PFSK-1 (cell line): ENCODE results near the gene RAB18.

Experiments used
- FOXP2 ChIP-seq: optimal IDR thresholded peaks from 2 replicates; pipeline ENCODE3; 2011; ENCODE audit warnings: borderline replicate concordance, control low read depth, inconsistent platforms; ENCODE audit not compliant: insufficient read depth; ENCODE audit errors: extremely low read length, extremely low read depth
- POLR2AphosphoS5 ChIP-seq: IDR thresholded peaks from 2 replicates; pipeline ENCODE4 v1.6.1; 2012; ENCODE audit warnings: low read depth, mild to moderate bottlenecking, control low read depth, low read length, moderate library complexity
- REST ChIP-seq, 2 experiments: IDR thresholded peaks; 2 replicates each; pipeline versions ENCODE4 v1.6.1 to v1.8.0; 2011 to 2012; ENCODE audit warnings: low read depth in 2 of 2, low read length in 2 of 2, control low read depth in 1 of 2, inconsistent platforms in 1 of 2, mild to moderate bottlenecking in 1 of 2, moderate library complexity in 1 of 2; ENCODE audit not compliant: insufficient read depth in 1 of 2
- SIN3A ChIP-seq: IDR thresholded peaks from 2 replicates; pipeline ENCODE4 v1.6.1; 2012; ENCODE audit warnings: mild to moderate bottlenecking, low read length, moderate library complexity, borderline replicate concordance; ENCODE audit not compliant: insufficient read depth
- TAF1 ChIP-seq: IDR thresholded peaks from 2 replicates; pipeline ENCODE4 v1.6.1; 2012; ENCODE audit warnings: low read length, control low read depth, borderline replicate concordance; ENCODE audit not compliant: insufficient read depth

Gene RAB18

GRCh38 chr10:27540672-27541071 is 36.6 kb downstream of the RAB18 start:
- TF ChIP-seq POLR2AphosphoS5: no peak
- no peak for TF ChIP-seq REST (IDR thresholded peaks at IDR 0.05; ENCODE audit: insufficient read depth in 1 of 2, low read depth in 2 of 2, low read length in 2 of 2)
- no peak for TF ChIP-seq FOXP2

- no peak for TF ChIP-seq TAF1
- TF ChIP-seq FOXP2: no peak
- TF ChIP-seq POLR2AphosphoS5: no peak
- no peak for TF ChIP-seq REST (IDR thresholded peaks at IDR 0.05; ENCODE audit: insufficient read depth in 1 of 2, low read depth in 2 of 2, low read length in 2 of 2)
- no peak for TF ChIP-seq SIN3A
These were observed 38.0 kb downstream of the RAB18 start for GRCh38 chr10:27541796-27542729.

- no peak for TF ChIP-seq SIN3A
- no peak for TF ChIP-seq REST (IDR thresholded peaks at IDR 0.05; ENCODE audit: insufficient read depth in 1 of 2, low read depth in 2 of 2, low read length in 2 of 2)
- no peak for TF ChIP-seq FOXP2
- no peak for TF ChIP-seq TAF1
- no peak for TF ChIP-seq POLR2AphosphoS5
These were observed 38.7 kb downstream of the RAB18 start for GRCh38 chr10:27542812-27543211.

- TF ChIP-seq SIN3A (no peak), POLR2AphosphoS5 (no peak), TAF1 (no peak)
These were observed 42.9 kb downstream of the RAB18 start for GRCh38 chr10:27547047-27547446.

GRCh38 chr10:27547482-27547881 is 43.4 kb downstream of the RAB18 start:
- no peak for TF ChIP-seq FOXP2
- TF ChIP-seq POLR2AphosphoS5: no peak
- TF ChIP-seq TAF1: no peak
- no peak for TF ChIP-seq REST (IDR thresholded peaks at IDR 0.05; ENCODE audit: insufficient read depth in 1 of 2, low read depth in 2 of 2, low read length in 2 of 2)
- TF ChIP-seq SIN3A: no peak
